A549 (cell line): ENCODE measurements around the gene ITCH. TPM values are rescaled to one million over a fixed set of nuclear protein-coding genes. Genes with fewer than 3 reads are reported as not detected.
"Not testable (repeated sequence)": the region's sequence is repeated elsewhere in the genome, so short reads cannot be mapped to it uniquely, and the experiment has no call there.

Experiments
- ATAC-seq, 2 experiments: fragments of 200-7000 bp in 1 of 2; fragments of >200 bp in 1 of 2; cut with Nextera tagmentation in 1 of 2; cut with Tn5 transposase in 1 of 2; 3 replicates each; pipeline versions ENCODE4 v1.8.0 to v1.9.1; 2018 to 2020; ENCODE audit warnings: mild to moderate bottlenecking in 1 of 2, moderate library complexity in 1 of 2
- CTCF ChIA-PET: fragments of 300-600 bp; sonication (Branson Sonifier 250); formaldehyde crosslinking; extraction: SDS; loops from one replicate; lab custom pipeline; 2021; ENCODE audit warnings: antibody characterized with exemption, inconsistent platforms; lab: Yijun Ruan, JAX
- POLR2A ChIA-PET: fragments of 350-600 bp; formaldehyde crosslinking; extraction: SDS; loops from one replicate; lab custom pipeline; 2021; ENCODE audit warnings: antibody characterized with exemption, inconsistent platforms; lab: Yijun Ruan, JAX
- DNase-seq, 2 experiments: peaks; one replicate each; pipeline versions ENCODE4 v3.0.0 to v3.0.0-alpha.2; 2011 to 2016; ENCODE audit warnings: low read depth in 1 of 2, low spot score in 1 of 2
- FAIRE-seq: peaks from 2 replicates; lab custom pipeline; 2011; peaks lifted over from hg19 to GRCh38; lab: Jason Lieb, UNC
- H3K27ac ChIP-seq, 2 experiments: fragments of >200 bp; sonication (Bioruptor Twin); formaldehyde crosslinking; 3 replicates each; pipeline ENCODE4 v1.5.1; 2016 to 2017
- H3K4me1 ChIP-seq: fragments of >200 bp; sonication (Bioruptor Twin); formaldehyde crosslinking; 3 replicates; pipeline ENCODE4 v1.6.1; 2016
- H3K4me2 ChIP-seq: fragments of >200 bp; sonication (Bioruptor Twin); formaldehyde crosslinking; 3 replicates; pipeline ENCODE4 v1.6.1; 2016
- H3K4me3 ChIP-seq: fragments of >200 bp; sonication (Bioruptor Twin); formaldehyde crosslinking; 3 replicates; pipeline ENCODE4 v1.5.1; 2016
- H3K9me3 ChIP-seq: fragments of >200 bp; sonication (Bioruptor Twin); formaldehyde crosslinking; 3 replicates; pipeline ENCODE4 v1.6.1; 2016
- BHLHE40 ChIP-seq: IDR thresholded peaks from 2 replicates; pipeline ENCODE4 v1.6.1; 2012; ENCODE audit warnings: low read depth, low read length, inconsistent platforms
- CBX8 ChIP-seq: fragments of 200-600 bp; sonication (generic); IDR thresholded peaks from 2 replicates; pipeline ENCODE4 v1.6.1; 2016
- CHD2 ChIP-seq: fragments of 150-350 bp; IDR thresholded peaks from 2 replicates; pipeline ENCODE4 v1.6.1; 2014; ENCODE audit warnings: low read length; ENCODE audit not compliant: partially characterized antibody
- CTCF ChIP-seq: fragments of >200 bp; sonication (Bioruptor Twin); formaldehyde crosslinking; IDR thresholded peaks from 3 replicates; pipeline ENCODE4 v1.5.1; 2016
- ESRRA ChIP-seq: fragments of 150-350 bp; IDR thresholded peaks from 2 replicates; pipeline ENCODE4 v1.6.1; 2014; ENCODE audit warnings: mild to moderate bottlenecking, low read length, borderline replicate concordance
- HDAC2 ChIP-seq: fragments of 200-600 bp; sonication (generic); IDR thresholded peaks from 2 replicates; pipeline ENCODE4 v1.6.1; 2016
- HEYL ChIP-seq: fragments of 250-450 bp; sonication (Bioruptor Pico); IDR thresholded peaks from 2 replicates; pipeline ENCODE4 v1.8.0; 2021; ENCODE audit warnings: mild to moderate bottlenecking, moderate library complexity
- HOXA7 ChIP-seq: fragments of 250-450 bp; sonication (Bioruptor Pico); IDR thresholded peaks from 2 replicates; pipeline ENCODE4 v1.5.0; 2020; ENCODE audit warnings: mild to moderate bottlenecking, moderate library complexity
- JUN ChIP-seq, 2 experiments: fragments of >200 bp; sonication (Bioruptor Twin); formaldehyde crosslinking; IDR thresholded peaks; 2 replicates in 1 of 2; 3 replicates in 1 of 2; pipeline ENCODE4 v1.6.1; 2016 to 2017
- KDM5A ChIP-seq: fragments of 200-600 bp; sonication (generic); IDR thresholded peaks from 2 replicates; pipeline ENCODE4 v1.6.1; 2016; ENCODE audit warnings: antibody characterized with exemption, mild to moderate bottlenecking
- MAX ChIP-seq: IDR thresholded peaks from 2 replicates; pipeline ENCODE4 v1.6.1; 2012
- MAZ ChIP-seq: fragments of 150-350 bp; IDR thresholded peaks from 2 replicates; pipeline ENCODE4 v1.6.1; 2014; ENCODE audit warnings: antibody characterized with exemption, low read depth, low read length, borderline replicate concordance
- REST ChIP-seq: fragments of 200-600 bp; sonication (generic); IDR thresholded peaks from 2 replicates; pipeline ENCODE4 v1.6.1; 2016; ENCODE audit warnings: antibody characterized with exemption, mild to moderate bottlenecking, moderate library complexity
- RFX5 ChIP-seq: fragments of 450-650 bp; IDR thresholded peaks from 2 replicates; pipeline ENCODE4 v1.7.1; 2014; ENCODE audit warnings: antibody characterized with exemption, mild to moderate bottlenecking, moderate library complexity
- TP53 ChIP-seq: fragments of 250-450 bp; sonication (Bioruptor Pico); IDR thresholded peaks from 2 replicates; pipeline ENCODE4 v1.5.0; 2021; ENCODE audit warnings: mild to moderate bottlenecking, moderate library complexity
- ZC3H11A ChIP-seq: fragments of 450-650 bp; IDR thresholded peaks from 2 replicates; pipeline ENCODE4 v1.6.1; 2014; ENCODE audit warnings: antibody characterized with exemption, mild to moderate bottlenecking
- WGBS: methylation state at CpG from one replicate; pipeline ENCODE4 v1.1.6; 2017; ENCODE audit errors: missing lambda C conversion rate; 5-methylcytosine and 5-hydroxymethylcytosine counted together
- polyA plus RNA-seq, 4 experiments: library from polyadenylated mRNA; depleted of rRNA in 3 of 4; stranded (reverse); fragments of >200 nt; fragmentation: RNase III in 1 of 4; extraction: RNeasy Plus Mini Kit Qiagen cat#74134 plus additional on column Dnase treatment in 1 of 4; gene quantifications; 2 replicates in 3 of 4; 3 replicates in 1 of 4; pipeline ENCODE4 v1.2.3, GENCODE V29; 2011 to 2017

ITCH gene
- polyA plus RNA-seq, 2 of the 4 experiments (the other 2 are of a cell fraction) = 23.9 to 24.4 TPM

GRCh38 chr20:34425032-34425690 is 62.1 kb downstream of the ITCH start:
- DNase-seq, H3K4me3 ChIP-seq, POLR2A ChIA-PET, H3K27ac ChIP-seq, H3K9me3 ChIP-seq, H3K4me2 ChIP-seq, H3K4me1 ChIP-seq, FAIRE-seq, ATAC-seq: not testable (repeated sequence)
- WGBS = 90% methylated on average over 11 of the region's 11 CpGs
- CTCF ChIA-PET = interaction anchor here (2.1 kb wide), 1 partner anchor 113 kb away, joined by 9 read pairs; no protein-coding TSS in a partner anchor

GRCh38 chr20:34426026-34426425 is 63.0 kb downstream of the ITCH start:
- no peak for TF ChIP-seq JUN (IDR thresholded peaks at IDR 0.05)
- TF ChIP-seq MAX = no peak
- no peak for TF ChIP-seq TP53 (CRISPR knock-in tag)
- no peak for TF ChIP-seq BHLHE40
- no peak for TF ChIP-seq MAZ
- TF ChIP-seq RFX5 = no peak
- no peak for TF ChIP-seq CBX8
- TF ChIP-seq HDAC2 = no peak
- Histone ChIP-seq H3K4me2 (no peak overlapping the region), H3K9me3 (no peaks in the 10 kb centered on the region), H3K27ac (no peak overlapping the region), H3K4me3 (no peak overlapping the region), H3K4me1 (no peaks in the 10 kb centered on the region)
- ChIA-PET POLR2A (no interaction called here), CTCF (interaction anchor here (1.2 kb wide), 1 partner anchor 113 kb away, joined by 5 read pairs; no protein-coding TSS in a partner anchor)
- DNase-seq (no peak), ATAC-seq (no peak), FAIRE-seq (no peak)
- WGBS = 89% methylated on average over 2 of the region's 2 CpGs

GRCh38 chr20:34427331-34427730 is 64.3 kb downstream of the ITCH start:
- no peak for TF ChIP-seq KDM5A
- no peak for TF ChIP-seq CHD2
- TF ChIP-seq REST = no peak
- TF ChIP-seq CTCF = no peak
- TF ChIP-seq HOXA7 (CRISPR knock-in tag) = no peak
- no peak for TF ChIP-seq ZC3H11A
- TF ChIP-seq ESRRA = no peak
- no peak for TF ChIP-seq HEYL (CRISPR knock-in tag)
- TF ChIP-seq CBX8 = no peak
- no peak for DNase-seq
- FAIRE-seq = no peak
- Histone ChIP-seq H3K27ac (no peak overlapping the region), H3K4me1 (no peaks in the 10 kb centered on the region), H3K9me3 (no peaks in the 10 kb centered on the region), H3K4me2 (no peak overlapping the region), H3K4me3 (no peak overlapping the region)
- no peak for ATAC-seq
- ChIA-PET CTCF (interaction anchor here (1.8 kb wide), 1 partner anchor 8 kb away, joined by 5 read pairs; no protein-coding TSS in a partner anchor), POLR2A (no interaction called here)
- WGBS = 83% methylated on average over 3 of the region's 3 CpGs
